GM21737 (cell line): ENCODE measurements around the gene PLPPR1.

Experiments used
- ATAC-seq: cut with Tn5 transposase; IDR thresholded peaks from one replicate; pipeline ENCODE4 v1.9.1; 2021; ENCODE audit warnings: mild to moderate bottlenecking, moderate library complexity; ENCODE audit not compliant: unreplicated experiment

The PLPPR1 gene

GRCh38 chr9:101372327-101373118 lies 344.0 kb downstream of the PLPPR1 start:
- ATAC-seq: no peak
